Uterus (tissue), 4 donors: ENCODE measurements around the gene TMEM140. TPM values are rescaled to one million over a fixed set of nuclear protein-coding genes. Genes with fewer than 3 reads are reported as not detected.

Source experiments
- DNase-seq, 2 donors: peaks; one replicate each; pipeline ENCODE4 v3.0.0-alpha.2; 2019 to 2020
- H3K27ac ChIP-seq, 2 donors: fragments of 200-600 bp; sonication (generic); 1 replicate in 1 of 2; 2 replicates in 1 of 2; pipeline ENCODE4 v1.5.1; 2016 to 2018
- H3K27me3 ChIP-seq, 2 donors: fragments of 200-600 bp; sonication (generic); one replicate each; pipeline ENCODE4 v1.5.1; 2018 to 2019; ENCODE audit warnings: control low read depth in 1 of 2
- H3K36me3 ChIP-seq, 2 donors: fragments of 200-600 bp; sonication (generic); one replicate each; pipeline ENCODE4 v1.5.1; 2019; ENCODE audit warnings: control low read depth in 1 of 2
- H3K4me1 ChIP-seq, 2 donors: fragments of 200-600 bp; sonication (generic); one replicate each; pipeline ENCODE4 v1.5.1; 2018 to 2019; ENCODE audit warnings: control low read depth in 1 of 2
- H3K4me3 ChIP-seq, 2 donors: fragments of 200-600 bp; sonication (generic); 1 replicate in 1 of 2; 2 replicates in 1 of 2; pipeline ENCODE4 v1.5.1; 2018 to 2019; ENCODE audit warnings: mild to moderate bottlenecking in 1 of 2
- H3K9me3 ChIP-seq, 2 donors: fragments of 200-600 bp; sonication (generic); one replicate each; pipeline ENCODE4 v1.5.1; 2019; ENCODE audit warnings: control low read depth in 1 of 2
- CTCF ChIP-seq, 4 experiments: fragments of 200-600 bp in 2 of 4; fragments of 450-650 bp in 2 of 4; sonication (generic) in 2 of 4; IDR thresholded peaks; one replicate each; pipeline ENCODE4 v1.5.1; 2016 to 2019; ENCODE audit warnings: antibody characterized with exemption in 4 of 4, mild to moderate bottlenecking in 2 of 4, moderate library complexity in 1 of 4
- POLR2A ChIP-seq, 2 donors: fragments of 450-650 bp; IDR thresholded peaks; one replicate each; pipeline ENCODE4 v1.6.1; 2016; ENCODE audit warnings: antibody characterized with exemption in 2 of 2, mild to moderate bottlenecking in 1 of 2, moderate library complexity in 1 of 2
- intact Hi-C: fragments of 100-400 bp; cut with DNase I; formaldehyde crosslinking; loops from one replicate; pipeline ENCODE4 v1.15.1; 2023; ENCODE audit warnings: low total_unique reads
- microRNA-seq: library from miRNA; unstranded; fragments of <30 nt; microRNA quantifications from one replicate; pipeline ENCODE4, GENCODE V29; 2016; ENCODE audit warnings: borderline microRNAs expressed, borderline replicate concordance
- small RNA-seq: library from RNA; depleted of rRNA; stranded (forward); fragments of <200 nt; gene quantifications from one replicate; pipeline ENCODE3, GENCODE V24; 2016
- total RNA-seq, 4 donors: library from RNA; depleted of rRNA in 3 of 4; stranded (reverse); fragments of >200 nt in 3 of 4; gene quantifications; one replicate each; pipeline versions ENCODE4 v1.1.0 to v1.2.4, GENCODE V29; 2014 to 2023
- donor health status: DM: yes; HTN: yes; CAD: no.

The TMEM140 gene
- total RNA-seq, 4 donors from 2014 or later: 5.9 to 30.0 (median 17.9) TPM

GRCh38 chr7:135215698-135216097 lies 67.8 kb downstream of the TMEM140 start:
- intact Hi-C loops: no loop called here
- Histone ChIP-seq H3K4me3 (no peak overlapping the region), H3K9me3 (no peaks in the 10 kb centered on the region), H3K36me3 (no peaks in the 10 kb centered on the region), H3K4me1 (no peaks in the 10 kb centered on the region), H3K27me3 (no peaks in the 10 kb centered on the region), H3K27ac (no peak overlapping the region)
- no peak for DNase-seq
- TF ChIP-seq CTCF (IDR thresholded peaks at IDR 0.05) (no peak), POLR2A (IDR thresholded peaks at IDR 0.05) (no peak)

Small RNAs within 50 kb of the gene (microRNA-seq; reads per million reads assigned to microRNA genes)
- not detected for gene MIR6509

Small RNAs within 50 kb of the gene (small RNA-seq; reads per million reads assigned to genes)
- not detected for gene MIR6509

Other genes with a start within 250 kb of the TMEM140 start
- 10 to 100 TPM in 1 of 4 donors, 1 to 10 TPM in 2, under 1 TPM in 1; 0.29 to 12.5 (median 5.3) TPM for gene AGBL3, start 161.6 kb upstream of the TMEM140 start, total RNA-seq
- 10 to 100 TPM in 3 of 4 donors, 1 to 10 TPM in 1; 4.1 to 47.4 (median 27.7) TPM for gene CYREN, start 22.6 kb downstream of the TMEM140 start, total RNA-seq
- gene WDR91, start 63.5 kb downstream of the TMEM140 start, total RNA-seq: 10 to 100 TPM; 11.8 to 33.2 (median 17.1) TPM
- gene STRA8, start 85.8 kb downstream of the TMEM140 start, total RNA-seq: not detected